Kidney (tissue), 14 donors: ENCODE data around the gene SLC22A31. TPM values are rescaled to one million over a fixed set of nuclear protein-coding genes. Genes with fewer than 3 reads are reported as not detected.

Source experiments
- DNase-seq, 5 donors: peaks; one replicate each; pipeline ENCODE4 v3.0.0-alpha.2; 2013 to 2020
- FAIRE-seq: peaks from 2 replicates; lab custom pipeline; 2012; peaks lifted over from hg19 to GRCh38; lab: Jason Lieb, UNC
- H3K27ac ChIP-seq, 2 donors: one replicate each; pipeline ENCODE4 v1.7.0; 2013; ENCODE audit warnings: low read depth in 2 of 2, low read length in 2 of 2, inconsistent platforms in 1 of 2
- H3K27me3 ChIP-seq: one replicate; pipeline ENCODE4 v1.7.1; 2013; ENCODE audit warnings: low read length, inconsistent platforms; ENCODE audit not compliant: control insufficient read depth, insufficient read depth
- H3K36me3 ChIP-seq, 3 donors: one replicate each; pipeline versions ENCODE4 v1.7.0 to v1.7.1; 2013; ENCODE audit warnings: low read length in 3 of 3, control low read depth in 1 of 3, inconsistent platforms in 1 of 3; ENCODE audit not compliant: insufficient read depth in 3 of 3, control insufficient read depth in 2 of 3
- H3K4me1 ChIP-seq, 3 donors: one replicate each; pipeline versions ENCODE4 v1.7.0 to v1.7.1; 2013; ENCODE audit warnings: low read length in 3 of 3, inconsistent platforms in 1 of 3, low read depth in 1 of 3; ENCODE audit not compliant: control insufficient read depth in 2 of 3, insufficient read depth in 2 of 3
- H3K4me3 ChIP-seq, 3 donors: one replicate each; pipeline versions ENCODE4 v1.7.0 to v1.8.1; 2013; ENCODE audit warnings: low read length in 3 of 3, control low read depth in 1 of 3, inconsistent platforms in 1 of 3
- H3K9ac ChIP-seq, 3 donors: one replicate each; pipeline versions ENCODE4 v1.7.0 to v1.7.1; 2013; ENCODE audit warnings: low read length in 3 of 3, control low read depth in 1 of 3, inconsistent platforms in 1 of 3
- H3K9me3 ChIP-seq, 3 donors: one replicate each; pipeline versions ENCODE4 v1.7.0 to v1.7.1; 2013; ENCODE audit warnings: low read length in 3 of 3, control low read depth in 1 of 3, inconsistent platforms in 1 of 3; ENCODE audit not compliant: control insufficient read depth in 2 of 3, insufficient read depth in 1 of 3
- CTCF ChIP-seq: IDR thresholded peaks from 3 replicates; pipeline ENCODE4 v1.5.1; 2012; ENCODE audit warnings: mild to moderate bottlenecking, moderate library complexity, borderline replicate concordance; ENCODE audit not compliant: insufficient read depth; ENCODE audit errors: extremely low read depth
- intact Hi-C: fragments of 100-400 bp; cut with DNase I; formaldehyde crosslinking; loops from one replicate; pipeline ENCODE4 v1.11.1; 2022
- polyA plus RNA-seq: library from polyadenylated mRNA; stranded (reverse); fragments of 350-450 nt; fragmentation: Illumina TruSeq; extraction: RNeasy Lipid Tissue Mini Kit (QIAGEN cat#74804); gene quantifications from one replicate; pipeline ENCODE4 v1.2.3, GENCODE V29; 2014; ENCODE audit warnings: low read depth, low replicate concordance; ENCODE audit not compliant: insufficient read depth
- total RNA-seq: library from RNA; stranded (reverse); fragmentation: NEBNext Ultra II Directional; extraction: Animal tissue kit (Norgen Biotek cat#: 25700); gene quantifications from one replicate; pipeline ENCODE4 v1.2.1, GENCODE V29; 2021
- donor health status: control.
- donor health status: control.
- donor health status: control.
- donor health status: control.
- donor health status: control.
- donor health status: DM: yes; HTN: yes; CAD: no.
- donor health status: Normal renal cell carcinoma (clear cell type).

Gene SLC22A31
- total and polyA plus RNA-seq, 2 donors from 2014 or later = 0.47 to 1.8 TPM

DNA sequence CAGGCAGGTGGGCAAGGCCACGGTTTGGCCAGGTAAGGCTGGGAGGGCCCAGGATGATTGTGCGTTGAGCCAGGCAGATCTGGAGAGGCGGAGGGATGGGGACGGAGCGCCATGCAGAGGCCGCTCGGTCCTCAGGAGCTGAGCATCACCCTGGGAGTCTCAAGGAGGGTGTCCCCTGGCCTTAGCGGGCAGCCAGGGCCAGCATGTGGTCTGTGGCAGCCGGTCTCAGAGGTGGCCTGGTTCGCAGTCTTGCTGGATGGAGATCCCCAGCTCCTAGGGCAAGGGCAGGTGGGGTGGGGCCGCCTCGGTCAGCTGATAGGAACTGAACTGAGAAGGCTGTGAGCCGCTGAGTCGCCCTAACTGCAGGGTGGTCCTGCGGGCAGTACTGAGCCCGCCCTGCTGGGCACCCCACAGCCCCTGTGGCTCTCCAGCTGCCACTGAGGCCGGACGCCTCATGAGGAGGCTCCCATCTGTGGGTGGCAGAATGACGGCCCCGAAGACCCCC, 40.4 kb downstream of the SLC22A31 start:
- DNase-seq = peak in 1 of 5 donors; percentile 69
- intact Hi-C loops = no loop called here
- Histone ChIP-seq H3K4me3 (no peak overlapping the region), H3K9ac (no peak overlapping the region), H3K4me1 (peaks cover 0 to 10% (median 8%) of the 10 kb centered on the region in 3 donors), H3K27ac (no peak overlapping the region), H3K36me3 (no peaks in the 10 kb centered on the region), H3K27me3 (no peaks in the 10 kb centered on the region), H3K9me3 (no peaks in the 10 kb centered on the region)
- no peak for TF ChIP-seq CTCF
- FAIRE-seq = no peak

GRCh38 chr16:89159066-89159849, 41.1 kb downstream of the SLC22A31 start:
- TF ChIP-seq CTCF = no peak
- no peak overlapping the region for H3K4me3 ChIP-seq
- intact Hi-C loops = no loop called here
- H3K9me3 ChIP-seq = no peaks in the 10 kb centered on the region
- H3K27me3 ChIP-seq = no peaks in the 10 kb centered on the region
- DNase-seq = peak in 1 of 5 donors; percentile 71
- FAIRE-seq = no peak
- H3K4me1 ChIP-seq = peaks cover 0 to 15% (median 9%) of the 10 kb centered on the region in 3 donors
- H3K9ac ChIP-seq = no peak overlapping the region
- no peaks in the 10 kb centered on the region for H3K36me3 ChIP-seq
- no peak overlapping the region for H3K27ac ChIP-seq

- DNase-seq (no peak), FAIRE-seq (no peak)
- no peak for TF ChIP-seq CTCF
- Histone ChIP-seq H3K36me3 (no peaks in the 10 kb centered on the region), H3K9ac (no peak overlapping the region), H3K4me1 (peaks cover 0 to 15% (median 9%) of the 10 kb centered on the region in 3 donors), H3K27me3 (no peaks in the 10 kb centered on the region), H3K9me3 (no peaks in the 10 kb centered on the region), H3K4me3 (no peak overlapping the region), H3K27ac (no peak overlapping the region)
- intact Hi-C loops = no loop called here
Measured at GRCh38 chr16:89157778-89158177, 42.6 kb downstream of the SLC22A31 start.
